WTC11 (cell line): ENCODE measurements around the gene STAP2. TPM values are rescaled to one million over a fixed set of nuclear protein-coding genes. Genes with fewer than 3 reads are reported as not detected.

Source experiments
- ATAC-seq: fragments of 200-7000 bp; cut with Tn5 transposase; 2 replicates; pipeline ENCODE4 v1.10.0; 2021; ENCODE audit warnings: mild to moderate bottlenecking, moderate library complexity
- CTCF ChIA-PET: fragments of 300-600 bp; sonication (Branson Sonifier 250); formaldehyde crosslinking; loops from one replicate; lab custom pipeline; 2021; ENCODE audit warnings: antibody characterized with exemption; lab: Charles Lee
- POLR2A ChIA-PET: fragments of 350-600 bp; sonication (Branson Sonifier 250); formaldehyde crosslinking; loops from one replicate; lab custom pipeline; 2021; ENCODE audit warnings: antibody characterized with exemption; lab: Charles Lee
- DNase-seq: peaks from one replicate; pipeline ENCODE4 v3.0.0; 2021; ENCODE audit warnings: low spot score
- H3K27ac Mint-ChIP-seq: 2 replicates; pipeline ENCODE4 v1.8.0; 2021; ENCODE audit warnings: mixed read lengths
- H3K27me3 Mint-ChIP-seq: 2 replicates; pipeline ENCODE4 v1.8.0; 2021; ENCODE audit warnings: low read depth, mild to moderate bottlenecking, moderate library complexity, mixed read lengths
- H3K36me3 Mint-ChIP-seq: 2 replicates; pipeline ENCODE4 v1.8.0; 2021; ENCODE audit warnings: mixed read lengths
- H3K4me1 Mint-ChIP-seq: 2 replicates; pipeline ENCODE4 v1.8.0; 2022; ENCODE audit warnings: mixed read lengths
- H3K4me3 Mint-ChIP-seq: 2 replicates; pipeline ENCODE4 v1.8.0; 2021; ENCODE audit warnings: mild to moderate bottlenecking, moderate library complexity, mixed read lengths
- H3K9me3 Mint-ChIP-seq: 2 replicates; pipeline ENCODE4 v1.8.0; 2021; ENCODE audit warnings: mixed read lengths
- ATF1 ChIP-seq: sonication (generic); formaldehyde crosslinking; IDR thresholded peaks from 2 replicates; pipeline ENCODE4 v1.8.1; 2023; ENCODE audit warnings: mild to moderate bottlenecking, moderate library complexity, missing genetic modification reagents
- ELF4 ChIP-seq: sonication (generic); formaldehyde crosslinking; IDR thresholded peaks from 2 replicates; pipeline ENCODE4 v1.8.1; 2022; ENCODE audit warnings: low read depth, mild to moderate bottlenecking, moderate library complexity, missing genetic modification reagents
- EMX1 ChIP-seq: fragments of 250-450 bp; sonication (Bioruptor Pico); IDR thresholded peaks from 2 replicates; pipeline ENCODE4 v1.8.0; 2021; ENCODE audit warnings: mild to moderate bottlenecking
- ESRRA ChIP-seq: sonication (generic); formaldehyde crosslinking; IDR thresholded peaks from 2 replicates; pipeline ENCODE4 v1.8.1; 2022; ENCODE audit warnings: mild to moderate bottlenecking, missing genetic modification reagents, borderline replicate concordance
- ETV6 ChIP-seq: sonication (generic); formaldehyde crosslinking; IDR thresholded peaks from 2 replicates; pipeline ENCODE4 v1.8.1; 2022; ENCODE audit warnings: mild to moderate bottlenecking, missing genetic modification reagents
- FOXP1 ChIP-seq: sonication (generic); formaldehyde crosslinking; IDR thresholded peaks from 2 replicates; pipeline ENCODE4 v1.8.0; 2022; ENCODE audit warnings: missing genetic modification reagents, mild to moderate bottlenecking, moderate library complexity, borderline replicate concordance
- GABPB1 ChIP-seq: sonication (generic); formaldehyde crosslinking; IDR thresholded peaks from 2 replicates; pipeline ENCODE4 v1.8.1; 2023; ENCODE audit warnings: mild to moderate bottlenecking, missing genetic modification reagents
- GRHL2 ChIP-seq: fragments of 250-450 bp; sonication (Bioruptor Pico); IDR thresholded peaks from 2 replicates; pipeline ENCODE4 v1.8.0; 2022; ENCODE audit warnings: mild to moderate bottlenecking, moderate library complexity; ENCODE audit not compliant: insufficient replicate concordance, severe bottlenecking
- HMGA2 ChIP-seq: fragments of 250-450 bp; sonication (Bioruptor Pico); IDR thresholded peaks from 2 replicates; pipeline ENCODE4 v1.4.0; 2021; ENCODE audit warnings: mild to moderate bottlenecking, moderate library complexity
- NR1H2 ChIP-seq: sonication (generic); formaldehyde crosslinking; IDR thresholded peaks from 2 replicates; pipeline ENCODE4 v1.9.0; 2021; ENCODE audit warnings: mild to moderate bottlenecking, moderate library complexity, missing genetic modification reagents
- RORB ChIP-seq: fragments of 250-450 bp; sonication (Bioruptor Pico); IDR thresholded peaks from 2 replicates; pipeline ENCODE4 v1.9.0; 2021; ENCODE audit warnings: mild to moderate bottlenecking
- SMAD4 ChIP-seq: sonication (generic); formaldehyde crosslinking; IDR thresholded peaks from 2 replicates; pipeline ENCODE4 v1.8.0; 2022; ENCODE audit warnings: mild to moderate bottlenecking, missing genetic modification reagents
- SP1 ChIP-seq: sonication (generic); formaldehyde crosslinking; conservative IDR thresholded peaks from 2 replicates; pipeline ENCODE4 v1.8.1; 2022; ENCODE audit warnings: missing genetic modification reagents
- TCF7 ChIP-seq: sonication (generic); formaldehyde crosslinking; IDR thresholded peaks from 2 replicates; pipeline ENCODE4 v1.8.0; 2022; ENCODE audit warnings: mild to moderate bottlenecking, low read depth, missing genetic modification reagents, moderate library complexity
- ZNF138 ChIP-seq: sonication (generic); formaldehyde crosslinking; conservative IDR thresholded peaks from 2 replicates; pipeline ENCODE4 v1.8.1; 2022; ENCODE audit warnings: mild to moderate bottlenecking, moderate library complexity, missing genetic modification reagents
- ZNF317 ChIP-seq: sonication (generic); formaldehyde crosslinking; IDR thresholded peaks from 2 replicates; pipeline ENCODE4 v1.8.1; 2023; ENCODE audit warnings: low read depth, mild to moderate bottlenecking, moderate library complexity, missing genetic modification reagents, borderline replicate concordance
- ZNF396 ChIP-seq: fragments of 250-450 bp; sonication (Bioruptor Pico); IDR thresholded peaks from 2 replicates; pipeline ENCODE4 v1.8.0; 2021; ENCODE audit warnings: mild to moderate bottlenecking, moderate library complexity, borderline replicate concordance
- ZNF416 ChIP-seq: fragments of 250-450 bp; sonication (Bioruptor Pico); IDR thresholded peaks from 2 replicates; pipeline ENCODE4 v1.9.0; 2021; ENCODE audit warnings: mild to moderate bottlenecking, inconsistent platforms
- ZNF423 ChIP-seq: fragments of 250-450 bp; sonication (Bioruptor Pico); IDR thresholded peaks from 2 replicates; pipeline ENCODE4 v2.1.2; 2022; ENCODE audit warnings: mild to moderate bottlenecking, moderate library complexity
- total RNA-seq: library from RNA; stranded (reverse); gene quantifications from 3 replicates; pipeline ENCODE4 v1.2.3, GENCODE V29; 2021
- TF ChIP-seq, protein P1 (sequence below): sonication (generic); formaldehyde crosslinking; IDR thresholded peaks from 2 replicates; pipeline ENCODE4 v1.8.1; 2022; ENCODE audit warnings: mild to moderate bottlenecking, missing genetic modification reagents, moderate library complexity, borderline replicate concordance
- TF ChIP-seq, protein P2 (sequence below): sonication (generic); formaldehyde crosslinking; conservative IDR thresholded peaks from 2 replicates; pipeline ENCODE4 v1.8.1; 2022; ENCODE audit warnings: mild to moderate bottlenecking, missing genetic modification reagents
- TF ChIP-seq, protein P3 (sequence below): sonication (generic); formaldehyde crosslinking; IDR thresholded peaks from 2 replicates; pipeline ENCODE4 v1.8.0; 2023; ENCODE audit warnings: missing genetic modification reagents, mild to moderate bottlenecking, borderline replicate concordance
- TF ChIP-seq, protein P4 (sequence below): sonication (generic); formaldehyde crosslinking; IDR thresholded peaks from 2 replicates; pipeline ENCODE4 v1.8.0; 2022; ENCODE audit warnings: mild to moderate bottlenecking, missing genetic modification reagents
- TF ChIP-seq, protein P5 (sequence below): sonication (generic); formaldehyde crosslinking; IDR thresholded peaks from 2 replicates; pipeline ENCODE4 v1.8.0; 2023; ENCODE audit warnings: mild to moderate bottlenecking, missing genetic modification reagents
- TF ChIP-seq, protein P6 (sequence below): sonication (generic); formaldehyde crosslinking; IDR thresholded peaks from 2 replicates; pipeline ENCODE4 v1.8.1; 2022; ENCODE audit warnings: missing genetic modification reagents, borderline replicate concordance

STAP2 gene
- total RNA-seq, 1 experiment from 2014 or later, result 18.2 TPM

DNA sequence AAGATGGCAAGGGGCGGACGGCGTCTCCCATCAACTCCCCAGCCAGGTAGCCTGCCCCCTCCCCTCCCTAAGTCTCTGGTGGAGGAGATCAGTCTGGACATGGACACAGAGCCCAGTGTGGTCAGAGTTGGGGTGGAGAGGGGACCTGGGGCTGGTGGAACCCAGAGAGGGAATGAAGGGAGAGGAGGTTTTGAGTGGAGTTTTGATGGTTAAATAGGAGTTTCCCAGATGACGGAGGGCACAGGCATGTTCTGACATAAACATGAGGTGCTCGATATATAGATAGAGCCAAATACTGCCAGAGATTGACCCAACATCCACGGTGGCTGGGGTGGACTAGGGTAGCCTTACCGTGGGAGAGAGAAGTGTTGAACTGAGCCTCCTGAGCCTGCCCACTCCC, 20.2 kb downstream of the STAP2 start:
- ATAC-seq (no peak), DNase-seq (no peak)
- ChIA-PET CTCF (interaction anchor here (5.8 kb wide), 1 partner anchor 51 kb away, joined by 35 read pairs; no protein-coding TSS in a partner anchor), POLR2A (no interaction called here)
- Mint-ChIP-seq H3K36me3 (peaks cover 51% of the 10 kb centered on the region), H3K27me3 (no peaks in the 10 kb centered on the region; the same call in 1 of the 2 replicates), H3K27ac (no peak overlapping the region), H3K4me1 (no peaks in the 10 kb centered on the region), H3K9me3 (peaks cover 32% of the 10 kb centered on the region), H3K4me3 (no peak overlapping the region)
- no peak for TF ChIP-seq GRHL2 (CRISPR knock-in tag)
- TF ChIP-seq, protein P1, sequence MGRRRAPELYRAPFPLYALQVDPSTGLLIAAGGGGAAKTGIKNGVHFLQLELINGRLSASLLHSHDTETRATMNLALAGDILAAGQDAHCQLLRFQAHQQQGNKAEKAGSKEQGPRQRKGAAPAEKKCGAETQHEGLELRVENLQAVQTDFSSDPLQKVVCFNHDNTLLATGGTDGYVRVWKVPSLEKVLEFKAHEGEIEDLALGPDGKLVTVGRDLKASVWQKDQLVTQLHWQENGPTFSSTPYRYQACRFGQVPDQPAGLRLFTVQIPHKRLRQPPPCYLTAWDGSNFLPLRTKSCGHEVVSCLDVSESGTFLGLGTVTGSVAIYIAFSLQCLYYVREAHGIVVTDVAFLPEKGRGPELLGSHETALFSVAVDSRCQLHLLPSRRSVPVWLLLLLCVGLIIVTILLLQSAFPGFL (CRISPR knock-in tag), result no peak
- no peak for TF ChIP-seq ESRRA (CRISPR knock-in tag)
- TF ChIP-seq, protein P2, sequence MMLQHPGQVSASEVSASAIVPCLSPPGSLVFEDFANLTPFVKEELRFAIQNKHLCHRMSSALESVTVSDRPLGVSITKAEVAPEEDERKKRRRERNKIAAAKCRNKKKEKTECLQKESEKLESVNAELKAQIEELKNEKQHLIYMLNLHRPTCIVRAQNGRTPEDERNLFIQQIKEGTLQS (CRISPR knock-in tag), result no peak
- no peak for TF ChIP-seq ZNF423
- no peak for TF ChIP-seq TCF7 (CRISPR knock-in tag)
- no peak for TF ChIP-seq ZNF138
- TF ChIP-seq SMAD4 (CRISPR knock-in tag), result no peak
- TF ChIP-seq ZNF416, result no peak
- TF ChIP-seq ZNF396 (CRISPR knock-in tag), result no peak
- TF ChIP-seq ZNF317 (CRISPR knock-in tag), result no peak
- TF ChIP-seq, protein P3, sequence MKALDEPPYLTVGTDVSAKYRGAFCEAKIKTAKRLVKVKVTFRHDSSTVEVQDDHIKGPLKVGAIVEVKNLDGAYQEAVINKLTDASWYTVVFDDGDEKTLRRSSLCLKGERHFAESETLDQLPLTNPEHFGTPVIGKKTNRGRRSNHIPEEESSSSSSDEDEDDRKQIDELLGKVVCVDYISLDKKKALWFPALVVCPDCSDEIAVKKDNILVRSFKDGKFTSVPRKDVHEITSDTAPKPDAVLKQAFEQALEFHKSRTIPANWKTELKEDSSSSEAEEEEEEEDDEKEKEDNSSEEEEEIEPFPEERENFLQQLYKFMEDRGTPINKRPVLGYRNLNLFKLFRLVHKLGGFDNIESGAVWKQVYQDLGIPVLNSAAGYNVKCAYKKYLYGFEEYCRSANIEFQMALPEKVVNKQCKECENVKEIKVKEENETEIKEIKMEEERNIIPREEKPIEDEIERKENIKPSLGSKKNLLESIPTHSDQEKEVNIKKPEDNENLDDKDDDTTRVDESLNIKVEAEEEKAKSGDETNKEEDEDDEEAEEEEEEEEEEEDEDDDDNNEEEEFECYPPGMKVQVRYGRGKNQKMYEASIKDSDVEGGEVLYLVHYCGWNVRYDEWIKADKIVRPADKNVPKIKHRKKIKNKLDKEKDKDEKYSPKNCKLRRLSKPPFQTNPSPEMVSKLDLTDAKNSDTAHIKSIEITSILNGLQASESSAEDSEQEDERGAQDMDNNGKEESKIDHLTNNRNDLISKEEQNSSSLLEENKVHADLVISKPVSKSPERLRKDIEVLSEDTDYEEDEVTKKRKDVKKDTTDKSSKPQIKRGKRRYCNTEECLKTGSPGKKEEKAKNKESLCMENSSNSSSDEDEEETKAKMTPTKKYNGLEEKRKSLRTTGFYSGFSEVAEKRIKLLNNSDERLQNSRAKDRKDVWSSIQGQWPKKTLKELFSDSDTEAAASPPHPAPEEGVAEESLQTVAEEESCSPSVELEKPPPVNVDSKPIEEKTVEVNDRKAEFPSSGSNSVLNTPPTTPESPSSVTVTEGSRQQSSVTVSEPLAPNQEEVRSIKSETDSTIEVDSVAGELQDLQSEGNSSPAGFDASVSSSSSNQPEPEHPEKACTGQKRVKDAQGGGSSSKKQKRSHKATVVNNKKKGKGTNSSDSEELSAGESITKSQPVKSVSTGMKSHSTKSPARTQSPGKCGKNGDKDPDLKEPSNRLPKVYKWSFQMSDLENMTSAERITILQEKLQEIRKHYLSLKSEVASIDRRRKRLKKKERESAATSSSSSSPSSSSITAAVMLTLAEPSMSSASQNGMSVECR (CRISPR knock-in tag), result no peak
- TF ChIP-seq SP1, result no peak
- TF ChIP-seq ATF1 (CRISPR knock-in tag), result no peak
- no peak for TF ChIP-seq HMGA2 (CRISPR knock-in tag)
- TF ChIP-seq, protein P4, sequence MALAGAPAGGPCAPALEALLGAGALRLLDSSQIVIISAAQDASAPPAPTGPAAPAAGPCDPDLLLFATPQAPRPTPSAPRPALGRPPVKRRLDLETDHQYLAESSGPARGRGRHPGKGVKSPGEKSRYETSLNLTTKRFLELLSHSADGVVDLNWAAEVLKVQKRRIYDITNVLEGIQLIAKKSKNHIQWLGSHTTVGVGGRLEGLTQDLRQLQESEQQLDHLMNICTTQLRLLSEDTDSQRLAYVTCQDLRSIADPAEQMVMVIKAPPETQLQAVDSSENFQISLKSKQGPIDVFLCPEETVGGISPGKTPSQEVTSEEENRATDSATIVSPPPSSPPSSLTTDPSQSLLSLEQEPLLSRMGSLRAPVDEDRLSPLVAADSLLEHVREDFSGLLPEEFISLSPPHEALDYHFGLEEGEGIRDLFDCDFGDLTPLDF (CRISPR knock-in tag), result no peak

DNA sequence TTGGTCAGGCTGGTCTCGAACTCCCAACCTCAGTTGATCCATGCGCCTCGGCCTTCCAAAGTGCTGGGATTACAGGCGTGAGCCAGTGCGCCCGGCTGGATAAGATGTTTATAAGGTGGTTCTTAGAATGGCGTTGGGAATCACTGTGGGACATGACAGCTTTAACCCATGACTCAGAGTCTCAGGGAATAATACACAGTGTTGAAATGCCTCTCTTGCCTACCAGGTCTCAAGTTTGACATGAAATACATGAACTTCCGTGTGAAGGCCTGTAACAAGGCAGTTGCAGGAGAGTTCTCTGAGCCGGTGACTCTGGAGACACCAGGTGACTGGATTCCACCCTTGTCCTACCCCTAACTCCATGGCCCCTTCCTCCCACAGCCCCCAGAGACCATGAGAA, 21.7 kb downstream of the STAP2 start:
- no peak overlapping the region for H3K4me3 Mint-ChIP-seq
- no peak for DNase-seq
- POLR2A ChIA-PET, result no interaction called here
- H3K9me3 Mint-ChIP-seq, result peaks cover 32% of the 10 kb centered on the region
- H3K27ac Mint-ChIP-seq, result no peak overlapping the region
- CTCF ChIA-PET, result interaction anchor here (0.5 to 2.2 kb wide), 2 partner anchors 49 to 50 kb away, joined by 3 to 5 read pairs; no protein-coding TSS in a partner anchor
- no peaks in the 10 kb centered on the region; the same call in 1 of the 2 replicates for H3K27me3 Mint-ChIP-seq
- peaks cover 54% of the 10 kb centered on the region for H3K36me3 Mint-ChIP-seq
- no peaks in the 10 kb centered on the region for H3K4me1 Mint-ChIP-seq
- no peak for ATAC-seq
- TF ChIP-seq FOXP1 (no peak), NR1H2 (CRISPR knock-in tag) (no peak), ELF4 (CRISPR knock-in tag) (no peak), ZNF423 (no peak), EMX1 (CRISPR knock-in tag) (no peak), ETV6 (no peak), GABPB1 (CRISPR knock-in tag) (no peak), RORB (no peak)
- TF ChIP-seq, protein P5, sequence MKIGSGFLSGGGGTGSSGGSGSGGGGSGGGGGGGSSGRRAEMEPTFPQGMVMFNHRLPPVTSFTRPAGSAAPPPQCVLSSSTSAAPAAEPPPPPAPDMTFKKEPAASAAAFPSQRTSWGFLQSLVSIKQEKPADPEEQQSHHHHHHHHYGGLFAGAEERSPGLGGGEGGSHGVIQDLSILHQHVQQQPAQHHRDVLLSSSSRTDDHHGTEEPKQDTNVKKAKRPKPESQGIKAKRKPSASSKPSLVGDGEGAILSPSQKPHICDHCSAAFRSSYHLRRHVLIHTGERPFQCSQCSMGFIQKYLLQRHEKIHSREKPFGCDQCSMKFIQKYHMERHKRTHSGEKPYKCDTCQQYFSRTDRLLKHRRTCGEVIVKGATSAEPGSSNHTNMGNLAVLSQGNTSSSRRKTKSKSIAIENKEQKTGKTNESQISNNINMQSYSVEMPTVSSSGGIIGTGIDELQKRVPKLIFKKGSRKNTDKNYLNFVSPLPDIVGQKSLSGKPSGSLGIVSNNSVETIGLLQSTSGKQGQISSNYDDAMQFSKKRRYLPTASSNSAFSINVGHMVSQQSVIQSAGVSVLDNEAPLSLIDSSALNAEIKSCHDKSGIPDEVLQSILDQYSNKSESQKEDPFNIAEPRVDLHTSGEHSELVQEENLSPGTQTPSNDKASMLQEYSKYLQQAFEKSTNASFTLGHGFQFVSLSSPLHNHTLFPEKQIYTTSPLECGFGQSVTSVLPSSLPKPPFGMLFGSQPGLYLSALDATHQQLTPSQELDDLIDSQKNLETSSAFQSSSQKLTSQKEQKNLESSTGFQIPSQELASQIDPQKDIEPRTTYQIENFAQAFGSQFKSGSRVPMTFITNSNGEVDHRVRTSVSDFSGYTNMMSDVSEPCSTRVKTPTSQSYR, result no peak
- TF ChIP-seq, protein P6, sequence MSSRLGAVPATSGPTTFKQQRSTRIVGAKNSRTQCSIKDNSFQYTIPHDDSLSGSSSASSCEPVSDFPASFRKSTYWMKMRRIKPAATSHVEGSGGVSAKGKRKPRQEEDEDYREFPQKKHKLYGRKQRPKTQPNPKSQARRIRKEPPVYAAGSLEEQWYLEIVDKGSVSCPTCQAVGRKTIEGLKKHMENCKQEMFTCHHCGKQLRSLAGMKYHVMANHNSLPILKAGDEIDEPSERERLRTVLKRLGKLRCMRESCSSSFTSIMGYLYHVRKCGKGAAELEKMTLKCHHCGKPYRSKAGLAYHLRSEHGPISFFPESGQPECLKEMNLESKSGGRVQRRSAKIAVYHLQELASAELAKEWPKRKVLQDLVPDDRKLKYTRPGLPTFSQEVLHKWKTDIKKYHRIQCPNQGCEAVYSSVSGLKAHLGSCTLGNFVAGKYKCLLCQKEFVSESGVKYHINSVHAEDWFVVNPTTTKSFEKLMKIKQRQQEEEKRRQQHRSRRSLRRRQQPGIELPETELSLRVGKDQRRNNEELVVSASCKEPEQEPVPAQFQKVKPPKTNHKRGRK (CRISPR knock-in tag), result no peak
